Stimulated activated CD4-positive, alpha-beta T cell treated with anti-CD3 and anti-CD28 coated beads, Interleukin-15, amount 100 ng/mL, for 48 hours (primary cell): Measurements from ENCODE around the gene GOLGA6A.
"Not testable (repeated sequence)": the region's sequence is repeated elsewhere in the genome, so short reads cannot be mapped to it uniquely, and the experiment has no call there.

Experiments used
- DNase-seq, 2 donors: peaks; one replicate each; pipeline ENCODE4 v3.0.0-alpha.2; 2020; ENCODE audit warnings: low read depth in 2 of 2

Gene GOLGA6A

GRCh38 chr15:74082450-74082849, at the start of gene GOLGA6A:
GOLGA6A (minus strand) TSS chr15:74082550; CDS start chr15:74082509, 41 bp downstream.
- not testable (repeated sequence) for DNase-seq

GRCh38 chr15:74131628-74132413, 49.5 kb upstream of the GOLGA6A start:
- DNase-seq = no peak

DNA sequence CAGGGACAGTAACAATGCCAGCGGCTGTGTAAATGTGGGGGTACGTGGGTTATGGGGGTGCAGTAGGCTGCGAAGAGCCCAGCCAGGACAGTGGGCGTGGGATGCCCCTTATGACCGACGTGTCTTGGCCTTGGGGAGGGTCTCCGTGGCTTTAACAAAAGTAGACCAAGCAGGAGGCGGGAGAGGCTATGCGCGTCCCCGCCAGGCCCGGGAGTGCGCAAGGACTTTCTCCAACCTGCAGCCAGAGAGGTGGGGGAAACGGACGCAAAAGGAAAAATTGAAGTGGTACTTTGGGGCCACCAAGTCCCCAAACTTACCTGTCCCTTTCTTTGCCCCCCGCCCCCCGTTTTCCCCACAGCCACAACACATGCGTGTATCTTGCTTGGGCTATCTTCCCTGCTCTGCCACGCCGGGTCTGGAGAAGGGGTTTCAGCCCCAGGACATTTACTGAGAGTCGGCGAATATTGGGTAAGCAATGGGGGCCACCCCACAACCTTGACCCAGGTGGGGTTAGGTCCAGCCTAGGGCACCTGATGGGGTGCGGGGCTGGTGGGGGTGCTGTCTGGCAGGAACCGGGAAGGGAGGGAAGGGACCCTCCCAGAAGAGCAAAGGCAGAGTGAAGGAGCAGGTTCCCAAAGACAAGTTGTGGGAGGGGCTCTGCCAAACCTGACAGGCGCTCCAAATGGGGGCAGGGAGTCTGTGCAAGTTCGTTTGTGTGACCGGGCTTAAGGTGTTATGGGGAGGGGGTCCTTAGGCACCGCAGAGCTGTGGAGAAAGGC, 48.7 kb upstream of the GOLGA6A start:
- no peak for DNase-seq

DNA sequence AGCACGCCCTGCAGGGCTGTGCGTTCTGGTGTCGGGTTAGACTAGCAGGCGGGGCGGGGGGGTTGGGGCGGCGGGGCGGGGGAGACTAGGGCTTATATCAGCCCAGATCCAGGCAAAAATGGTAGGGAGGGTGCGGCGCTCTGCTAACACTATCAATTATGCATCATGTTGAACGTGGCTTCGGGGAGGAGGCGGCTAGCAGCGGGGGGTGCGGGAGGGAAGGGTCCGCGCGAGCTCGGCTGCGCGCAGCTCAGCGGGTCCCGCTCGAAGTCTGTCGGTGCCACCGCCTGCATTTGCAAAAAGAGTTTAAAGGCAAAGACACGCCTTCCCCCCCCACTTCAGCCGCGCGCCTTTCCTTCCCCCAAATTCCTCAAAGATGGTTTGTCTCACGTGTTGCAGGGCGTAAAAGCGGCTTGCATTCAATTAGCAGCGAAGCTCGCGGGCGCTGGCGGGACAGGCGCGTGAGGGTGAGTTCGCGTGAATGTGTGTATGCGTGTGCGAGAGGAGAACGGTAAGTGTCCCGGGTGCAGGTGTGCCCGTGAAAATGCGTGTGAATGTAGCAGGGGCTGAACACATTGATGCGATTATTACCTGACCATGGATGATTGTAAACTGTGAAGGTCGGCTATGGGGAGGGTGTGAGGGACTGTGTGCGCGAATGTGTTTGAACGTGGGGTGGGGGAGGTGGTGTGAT, 48.0 kb upstream of the GOLGA6A start, which contains the start of gene ISLR2:
Gene ISLR2, plus strand, starts transcription at position 432 of the 694 bp plus-strand sequence. CDS start 2,169 bp downstream, outside the sequence.
- no peak for DNase-seq

GRCh38 chr15:74129586-74130154, 47.3 kb upstream of the GOLGA6A start:
- no peak for DNase-seq

DNA sequence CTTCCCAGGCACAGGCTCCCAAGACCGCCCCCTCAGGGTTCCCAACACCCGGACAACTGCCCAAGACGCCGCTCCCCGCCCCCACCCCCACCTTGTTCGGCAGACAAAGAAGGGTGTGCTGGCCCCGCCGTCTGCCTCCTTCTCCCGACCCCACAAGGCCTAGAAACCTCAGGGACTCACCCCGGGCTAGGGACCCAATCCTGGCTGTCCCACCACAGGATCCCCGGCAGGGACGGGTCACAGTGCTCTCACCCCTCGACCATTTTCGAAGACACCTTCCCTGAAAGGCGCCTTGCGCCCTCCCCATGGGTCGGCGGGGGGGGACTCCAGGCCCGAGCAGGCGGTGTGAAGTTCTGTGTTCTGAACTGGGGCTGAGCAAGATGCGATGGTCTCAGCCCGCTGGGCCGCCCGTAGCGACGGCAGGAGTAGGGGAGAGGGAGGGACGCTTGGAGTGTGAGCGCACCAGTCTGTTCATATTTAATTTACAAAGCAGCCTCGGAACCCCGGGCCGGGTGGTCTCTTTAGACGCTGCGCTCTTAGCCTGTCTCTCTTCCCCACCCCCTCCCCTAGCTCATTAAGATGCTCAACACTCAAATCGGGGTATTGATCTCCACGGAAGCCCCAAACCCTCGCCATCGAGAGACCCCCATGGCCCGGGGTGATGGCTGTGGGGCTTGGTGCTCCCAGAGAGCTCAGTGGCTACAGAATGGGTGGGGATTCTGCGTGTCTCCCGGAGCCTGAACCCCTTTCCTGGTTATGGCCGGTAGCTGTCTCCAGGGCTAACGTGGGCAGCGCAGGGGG, 46.6 kb upstream of the GOLGA6A start:
- DNase-seq = no peak

GRCh38 chr15:74127954-74128784, 45.8 kb upstream of the GOLGA6A start:
- DNase-seq = no peak

DNA sequence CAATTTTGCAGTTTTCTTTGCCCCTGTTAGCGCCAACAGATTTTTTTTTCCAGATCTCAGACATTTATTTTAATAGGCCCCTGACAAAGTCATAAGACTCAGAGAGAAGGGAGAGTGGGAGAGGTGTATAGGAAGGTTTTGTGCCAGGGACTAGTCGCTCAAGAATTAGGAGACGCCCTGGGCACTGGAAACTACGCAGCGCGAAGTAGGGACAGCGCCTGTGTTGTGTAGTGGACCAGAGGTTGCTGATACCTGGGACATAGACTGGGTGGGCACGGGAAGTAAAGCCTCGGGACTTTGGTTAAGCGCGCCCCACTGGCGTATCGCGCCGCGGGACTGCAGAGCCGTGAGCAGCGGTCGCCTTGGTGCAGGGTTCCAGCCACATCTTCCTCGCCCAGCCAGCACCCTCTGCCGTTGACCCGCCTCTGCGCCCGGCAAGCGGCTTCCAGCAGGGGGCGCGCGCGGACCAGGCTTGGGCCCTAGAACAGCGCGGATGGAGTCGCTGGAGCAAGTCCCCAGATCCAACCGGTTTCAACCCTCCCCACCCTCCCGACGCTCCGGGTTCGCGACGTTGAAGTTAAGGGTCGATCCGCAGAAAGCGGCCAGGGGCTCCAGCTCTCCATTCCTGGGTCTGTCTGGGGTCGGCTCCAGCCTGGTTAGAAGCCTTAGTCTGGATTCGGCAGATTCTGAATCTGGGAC, 45.1 kb upstream of the GOLGA6A start:
- peak; percentile 66 to 85 for DNase-seq

DNA sequence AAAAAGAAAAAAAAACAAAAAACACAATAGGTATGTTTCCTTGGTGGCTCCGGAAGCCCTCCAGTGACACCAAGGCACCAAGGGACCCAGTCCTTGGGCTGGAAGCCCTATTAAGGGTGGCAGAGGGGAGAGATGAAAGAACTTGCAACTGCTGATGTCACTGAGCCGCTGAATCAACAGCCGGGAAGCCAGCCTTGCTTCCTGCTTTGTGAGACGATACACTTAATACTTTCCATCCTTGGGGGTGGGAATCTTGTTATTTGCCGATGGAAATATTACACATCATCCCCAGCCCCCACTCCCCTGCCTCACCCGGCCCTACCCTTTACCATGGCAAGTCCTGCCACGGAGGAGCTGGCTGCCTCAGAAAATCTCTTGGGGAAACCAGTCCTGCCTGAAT, 42.4 kb upstream of the GOLGA6A start:
- DNase-seq = no peak

DNA sequence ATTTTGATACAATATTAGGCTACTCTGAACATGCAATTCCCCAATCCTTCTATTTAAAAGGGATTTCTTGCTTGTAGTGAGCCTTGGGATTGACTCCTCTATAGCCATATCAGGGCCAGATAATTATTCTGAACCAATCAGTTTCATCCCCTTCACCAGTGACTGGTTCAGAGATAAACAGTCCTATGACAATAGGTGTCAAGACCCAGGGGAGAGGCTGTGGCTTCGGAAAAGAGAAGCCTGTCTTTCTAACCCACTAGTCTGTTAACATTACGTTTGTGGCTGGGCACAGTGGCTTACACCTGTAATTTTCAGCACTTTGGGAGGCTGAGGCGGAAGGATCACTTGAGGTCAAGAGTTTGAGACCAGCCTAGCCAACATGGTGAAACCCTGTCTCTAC, 41.8 kb upstream of the GOLGA6A start:
- no peak for DNase-seq

DNA sequence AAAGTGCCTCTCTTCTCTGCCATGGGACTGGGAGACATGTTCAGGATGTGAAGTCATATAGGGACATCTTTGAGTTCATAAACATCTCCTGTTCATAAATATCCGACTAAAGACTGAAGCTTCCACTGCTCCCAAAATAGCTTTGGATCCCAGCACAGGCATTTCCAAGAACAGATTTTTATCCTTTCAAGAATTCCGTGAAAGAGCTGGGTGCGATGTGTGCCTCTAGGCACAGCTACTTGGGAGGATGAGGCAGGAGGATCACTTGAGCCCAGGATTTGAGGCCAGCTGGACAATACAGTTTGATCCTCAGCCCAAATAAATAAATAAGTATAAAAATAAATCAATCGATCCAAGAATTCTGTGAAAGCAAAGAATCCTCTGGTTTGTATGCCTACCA, 41.3 kb upstream of the GOLGA6A start:
- DNase-seq = no peak

DNA sequence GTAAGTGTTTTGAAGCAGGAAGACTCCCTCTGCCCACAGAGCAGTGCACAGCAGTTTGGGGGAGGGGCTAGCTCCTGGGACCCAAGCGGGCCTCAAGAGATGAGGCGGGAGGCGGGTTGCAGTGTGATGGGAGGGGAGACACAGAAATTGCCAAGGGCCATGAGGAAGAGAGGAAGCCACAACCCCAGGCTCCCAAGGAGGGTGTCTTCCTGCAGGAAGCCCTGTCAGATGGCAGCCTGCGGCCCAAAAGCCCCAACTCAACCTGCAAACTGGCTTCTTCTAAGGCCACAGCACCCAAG, 40.7 kb upstream of the GOLGA6A start:
- no peak for DNase-seq

- DNase-seq = no peak
These were observed 40.2 kb upstream of the GOLGA6A start for GRCh38 chr15:74122403-74123130.

DNA sequence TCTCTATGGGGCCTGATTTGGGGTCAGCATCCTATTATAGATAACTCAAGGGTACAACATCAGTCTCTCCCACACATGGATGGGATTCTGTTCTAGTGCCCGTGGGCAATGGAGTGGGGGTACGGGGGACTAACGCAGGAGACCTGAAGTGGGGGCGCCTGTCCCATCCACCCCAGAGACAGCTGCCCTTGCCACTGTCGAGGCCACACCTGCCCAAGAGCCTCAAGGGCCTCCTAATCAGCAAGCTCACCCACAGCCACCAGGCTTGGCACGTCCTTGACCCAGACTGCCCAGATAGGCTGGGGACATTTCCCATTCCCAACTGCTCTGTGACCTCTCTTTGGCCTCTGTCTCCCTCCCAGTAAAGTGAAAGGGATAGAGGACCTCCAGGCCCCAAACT, 39.5 kb upstream of the GOLGA6A start:
- DNase-seq = no peak

- DNase-seq = no peak
These were observed 38.7 kb upstream of the GOLGA6A start for GRCh38 chr15:74121039-74121438.

- no peak for DNase-seq
These were observed 38.1 kb upstream of the GOLGA6A start for GRCh38 chr15:74120426-74120825.

DNA sequence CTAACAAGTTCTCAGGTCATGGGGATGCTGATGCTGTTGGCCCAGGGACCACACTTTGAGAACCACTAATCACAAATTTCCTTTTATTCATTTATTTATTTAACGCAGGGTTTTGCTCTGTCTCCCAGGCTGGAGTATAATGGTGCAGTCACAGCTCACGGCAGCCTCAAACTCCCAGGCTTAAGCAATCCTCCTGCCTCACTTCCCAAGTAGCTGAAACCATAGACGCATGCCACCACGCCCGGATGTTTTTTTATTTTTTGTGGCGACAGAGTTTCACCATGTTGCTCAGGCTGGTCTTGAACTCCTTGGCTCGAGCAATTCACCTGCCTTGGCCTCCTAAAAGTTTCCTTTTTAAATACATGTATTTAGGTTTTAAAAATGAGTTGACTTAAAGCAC, 27.4 kb upstream of the GOLGA6A start:
- no peak for DNase-seq

DNA sequence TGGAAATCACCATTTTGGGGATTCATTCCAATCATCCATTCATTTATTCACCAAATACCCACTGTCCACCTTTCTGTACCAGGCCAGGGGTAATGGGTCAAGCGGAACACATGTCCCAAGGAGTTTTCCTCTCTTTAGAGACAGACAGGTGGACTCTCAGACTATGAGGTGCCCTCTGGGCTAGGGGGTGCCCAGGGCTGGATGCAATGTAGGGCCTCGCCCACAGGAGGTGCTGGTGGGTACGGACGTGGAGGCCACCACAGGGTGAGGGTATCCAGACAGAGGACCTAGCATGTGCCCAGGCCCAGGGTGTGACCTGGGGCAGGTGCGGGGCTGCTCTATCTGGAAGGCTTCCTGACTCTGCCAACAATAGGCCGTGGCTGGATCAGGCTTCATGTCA, 26.3 kb upstream of the GOLGA6A start:
- not testable (repeated sequence) for DNase-seq

DNA sequence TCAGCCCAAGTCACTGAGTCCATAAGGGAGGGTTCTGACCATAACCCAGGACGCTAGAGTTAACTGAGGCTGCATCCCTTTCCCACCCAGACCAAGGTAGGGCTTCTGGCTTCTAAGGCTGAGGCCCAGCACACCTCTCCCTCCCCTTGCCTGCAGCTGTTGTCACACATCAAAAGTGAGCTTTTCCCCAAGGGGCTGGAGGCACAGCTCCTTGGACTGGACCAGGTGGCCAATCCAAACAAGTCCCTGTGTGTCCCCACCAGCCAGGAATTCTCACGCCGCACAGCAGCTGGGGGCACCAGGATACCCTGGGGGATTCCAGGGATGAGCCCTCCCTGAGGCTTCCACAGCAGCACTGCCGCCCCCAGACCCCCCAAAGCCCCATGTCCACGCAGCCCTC, 25.8 kb upstream of the GOLGA6A start:
- no peak for DNase-seq
